Neural progenitor cell (in vitro differentiated cells): ENCODE measurements around the gene ADGRV1.

ENCODE experiments used
- EZH2 ChIP-seq: fragments of 200-600 bp; sonication (generic); IDR thresholded peaks from 2 replicates; pipeline ENCODE4 v1.6.1; 2017; ENCODE audit warnings: antibody characterized with exemption, mild to moderate bottlenecking, moderate library complexity
- TF ChIP-seq, protein P1 (sequence below): fragments of 200-600 bp; sonication (generic); IDR thresholded peaks from 2 replicates; pipeline ENCODE4 v1.5.1; 2017; ENCODE audit warnings: antibody characterized with exemption, mild to moderate bottlenecking

GRCh38 chr5:90871391-90871991 is 312.9 kb downstream of the ADGRV1 start:
- TF ChIP-seq, protein P1, sequence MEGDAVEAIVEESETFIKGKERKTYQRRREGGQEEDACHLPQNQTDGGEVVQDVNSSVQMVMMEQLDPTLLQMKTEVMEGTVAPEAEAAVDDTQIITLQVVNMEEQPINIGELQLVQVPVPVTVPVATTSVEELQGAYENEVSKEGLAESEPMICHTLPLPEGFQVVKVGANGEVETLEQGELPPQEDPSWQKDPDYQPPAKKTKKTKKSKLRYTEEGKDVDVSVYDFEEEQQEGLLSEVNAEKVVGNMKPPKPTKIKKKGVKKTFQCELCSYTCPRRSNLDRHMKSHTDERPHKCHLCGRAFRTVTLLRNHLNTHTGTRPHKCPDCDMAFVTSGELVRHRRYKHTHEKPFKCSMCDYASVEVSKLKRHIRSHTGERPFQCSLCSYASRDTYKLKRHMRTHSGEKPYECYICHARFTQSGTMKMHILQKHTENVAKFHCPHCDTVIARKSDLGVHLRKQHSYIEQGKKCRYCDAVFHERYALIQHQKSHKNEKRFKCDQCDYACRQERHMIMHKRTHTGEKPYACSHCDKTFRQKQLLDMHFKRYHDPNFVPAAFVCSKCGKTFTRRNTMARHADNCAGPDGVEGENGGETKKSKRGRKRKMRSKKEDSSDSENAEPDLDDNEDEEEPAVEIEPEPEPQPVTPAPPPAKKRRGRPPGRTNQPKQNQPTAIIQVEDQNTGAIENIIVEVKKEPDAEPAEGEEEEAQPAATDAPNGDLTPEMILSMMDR = no peak
- no peak for TF ChIP-seq EZH2
